Type B pancreatic cell (in vitro differentiated cells): Measurements from ENCODE around the gene SDC3. TPM values are rescaled to one million over a fixed set of nuclear protein-coding genes. Genes with fewer than 3 reads are reported as not detected.
A peak's percentile ranks its signal among the peaks of the same experiment; 100 is the strongest.

Experiments
- DNase-seq: peaks from one replicate; pipeline ENCODE4 v3.0.0; 2021; ENCODE audit warnings: mixed read lengths; ENCODE audit not compliant: unreplicated experiment; ENCODE audit errors: extremely low spot score
- H3K27ac Mint-ChIP-seq: 2 replicates; pipeline ENCODE4 v1.8.0; 2021; ENCODE audit warnings: mild to moderate bottlenecking, mixed read lengths
- H3K27me3 Mint-ChIP-seq: 2 replicates; pipeline ENCODE4 v1.8.0; 2021; ENCODE audit warnings: mixed read lengths
- H3K36me3 Mint-ChIP-seq: 2 replicates; pipeline ENCODE4 v1.8.0; 2021; ENCODE audit warnings: mixed read lengths
- H3K4me1 Mint-ChIP-seq: one replicate; pipeline ENCODE4 v1.8.0; 2021; ENCODE audit warnings: mixed read lengths; ENCODE audit not compliant: unreplicated experiment
- H3K4me3 Mint-ChIP-seq: 2 replicates; pipeline ENCODE4 v1.8.0; 2021; ENCODE audit warnings: mild to moderate bottlenecking, mixed read lengths
- H3K9me3 Mint-ChIP-seq: 2 replicates; pipeline ENCODE4 v1.8.0; 2021; ENCODE audit warnings: mixed read lengths
- CTCF ChIP-seq: fragments of 200-600 bp; sonication (generic); conservative IDR thresholded peaks from 2 replicates; pipeline ENCODE4 v1.5.0; 2021; ENCODE audit warnings: antibody characterized with exemption, mild to moderate bottlenecking
- total RNA-seq: library from RNA; stranded (reverse); gene quantifications from 2 replicates; pipeline ENCODE4 v1.2.1, GENCODE V29; 2021; ENCODE audit warnings: low replicate concordance

SDC3 gene
- total RNA-seq, 1 donor from 2014 or later = 54.2 TPM

- H3K9me3 Mint-ChIP-seq = no peaks in the 10 kb centered on the region
- DNase-seq = no peak
- no peak for TF ChIP-seq CTCF
- H3K4me1 Mint-ChIP-seq = peaks cover 47% of the 10 kb centered on the region
- H3K27me3 Mint-ChIP-seq = no peaks in the 10 kb centered on the region
- H3K4me3 Mint-ChIP-seq = no peak overlapping the region
- H3K27ac Mint-ChIP-seq = peak overlapping the region; percentile 31
- H3K36me3 Mint-ChIP-seq = peaks cover 24% of the 10 kb centered on the region
Measured at GRCh38 chr1:30930631-30931173, 22.1 kb upstream of the SDC3 start.

- peaks cover 42% of the 10 kb centered on the region for H3K4me1 Mint-ChIP-seq
- TF ChIP-seq CTCF = no peak
- no peak overlapping the region for H3K4me3 Mint-ChIP-seq
- no peak for DNase-seq
- no peaks in the 10 kb centered on the region for H3K27me3 Mint-ChIP-seq
- H3K9me3 Mint-ChIP-seq = no peaks in the 10 kb centered on the region
- peaks cover 20% of the 10 kb centered on the region for H3K36me3 Mint-ChIP-seq
- H3K27ac Mint-ChIP-seq = peak overlapping the region; percentile 31
Measured at GRCh38 chr1:30929944-30930525, 21.5 kb upstream of the SDC3 start.

- peaks cover 35% of the 10 kb centered on the region for H3K4me1 Mint-ChIP-seq
- TF ChIP-seq CTCF = peak; percentile 84
- H3K27ac Mint-ChIP-seq = no peak overlapping the region
- no peaks in the 10 kb centered on the region for H3K9me3 Mint-ChIP-seq
- H3K36me3 Mint-ChIP-seq = peaks cover 13% of the 10 kb centered on the region
- H3K27me3 Mint-ChIP-seq = no peaks in the 10 kb centered on the region
- DNase-seq = no peak
- H3K4me3 Mint-ChIP-seq = no peak overlapping the region
Measured at GRCh38 chr1:30929135-30929889, 20.8 kb upstream of the SDC3 start.

GRCh38 chr1:30928789-30929134 lies 20.2 kb upstream of the SDC3 start:
- no peak for TF ChIP-seq CTCF
- peak overlapping the region; percentile 29 for H3K27ac Mint-ChIP-seq
- no peaks in the 10 kb centered on the region for H3K27me3 Mint-ChIP-seq
- peaks cover 30% of the 10 kb centered on the region for H3K4me1 Mint-ChIP-seq
- peaks cover 8% of the 10 kb centered on the region for H3K36me3 Mint-ChIP-seq
- no peaks in the 10 kb centered on the region for H3K9me3 Mint-ChIP-seq
- no peak for DNase-seq
- H3K4me3 Mint-ChIP-seq = no peak overlapping the region

- H3K36me3 Mint-ChIP-seq = peaks cover 6% of the 10 kb centered on the region
- TF ChIP-seq CTCF = no peak
- DNase-seq = no peak
Measured at GRCh38 chr1:30928171-30928570, 19.6 kb upstream of the SDC3 start.

More at GRCh38 chr1:30928171-30928570, 19.6 kb upstream of the SDC3 start:
- no peaks in the 10 kb centered on the region for H3K9me3 Mint-ChIP-seq
- H3K27ac Mint-ChIP-seq = no peak overlapping the region
- no peaks in the 10 kb centered on the region for H3K27me3 Mint-ChIP-seq
- peaks cover 27% of the 10 kb centered on the region for H3K4me1 Mint-ChIP-seq
- no peak overlapping the region for H3K4me3 Mint-ChIP-seq
